HUDEP-2 (cell line): Measurements from ENCODE around the gene HGFAC.
"Not testable (repeated sequence)": the region's sequence is repeated elsewhere in the genome, so short reads cannot be mapped to it uniquely, and the experiment has no call there.

Source experiments
- DNase-seq, 76 experiments: peaks; one replicate each; lab custom pipeline; 2025; ENCODE audit not compliant: unreplicated experiment in 76 of 76; lab: John Stamatoyannopoulos, UW

Gene HGFAC

GRCh38 chr4:3410401-3411135, 31.2 kb upstream of the HGFAC start:
- no peak for DNase-seq

DNA sequence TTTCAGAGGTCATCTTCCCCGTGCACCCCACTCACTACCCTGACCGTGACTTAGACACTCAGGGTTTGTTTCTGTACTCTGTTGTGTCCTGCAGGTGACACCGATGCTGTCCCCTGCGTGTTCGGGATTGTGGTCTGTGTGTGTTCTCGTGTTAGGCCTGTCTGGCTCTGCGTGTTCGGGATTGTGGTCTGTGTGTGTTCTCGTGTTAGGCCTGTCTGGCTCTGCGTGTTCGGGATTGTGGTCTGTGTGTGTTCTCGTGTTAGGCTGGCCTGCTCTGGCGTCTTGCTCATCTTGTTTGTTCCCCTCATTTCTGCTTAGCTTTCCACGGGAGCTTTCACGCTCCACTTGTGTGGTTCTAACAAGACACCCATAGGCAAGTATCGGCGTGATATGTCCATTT, 30.6 kb upstream of the HGFAC start:
- not testable (repeated sequence) for DNase-seq

DNA sequence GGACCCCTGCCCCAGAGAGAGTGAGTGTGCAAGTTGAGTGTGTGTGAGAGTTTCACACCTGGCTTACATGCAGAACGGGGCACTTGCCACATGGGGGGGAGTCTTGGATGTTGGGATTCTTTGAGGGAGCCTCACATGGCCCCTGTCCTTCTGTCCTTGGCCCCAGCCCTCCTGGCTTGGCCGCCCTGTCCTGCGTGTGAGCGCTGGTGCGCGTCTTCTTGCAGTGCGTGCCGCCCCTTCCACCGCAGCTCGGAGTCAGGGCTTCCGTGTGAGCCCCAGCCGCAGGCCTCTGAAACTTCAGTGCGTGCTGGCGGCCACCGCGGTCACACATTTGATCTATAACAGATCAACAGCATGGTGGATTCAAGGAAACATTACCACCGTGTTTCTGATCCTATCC, 30.1 kb upstream of the HGFAC start:
- DNase-seq, result no peak

DNA sequence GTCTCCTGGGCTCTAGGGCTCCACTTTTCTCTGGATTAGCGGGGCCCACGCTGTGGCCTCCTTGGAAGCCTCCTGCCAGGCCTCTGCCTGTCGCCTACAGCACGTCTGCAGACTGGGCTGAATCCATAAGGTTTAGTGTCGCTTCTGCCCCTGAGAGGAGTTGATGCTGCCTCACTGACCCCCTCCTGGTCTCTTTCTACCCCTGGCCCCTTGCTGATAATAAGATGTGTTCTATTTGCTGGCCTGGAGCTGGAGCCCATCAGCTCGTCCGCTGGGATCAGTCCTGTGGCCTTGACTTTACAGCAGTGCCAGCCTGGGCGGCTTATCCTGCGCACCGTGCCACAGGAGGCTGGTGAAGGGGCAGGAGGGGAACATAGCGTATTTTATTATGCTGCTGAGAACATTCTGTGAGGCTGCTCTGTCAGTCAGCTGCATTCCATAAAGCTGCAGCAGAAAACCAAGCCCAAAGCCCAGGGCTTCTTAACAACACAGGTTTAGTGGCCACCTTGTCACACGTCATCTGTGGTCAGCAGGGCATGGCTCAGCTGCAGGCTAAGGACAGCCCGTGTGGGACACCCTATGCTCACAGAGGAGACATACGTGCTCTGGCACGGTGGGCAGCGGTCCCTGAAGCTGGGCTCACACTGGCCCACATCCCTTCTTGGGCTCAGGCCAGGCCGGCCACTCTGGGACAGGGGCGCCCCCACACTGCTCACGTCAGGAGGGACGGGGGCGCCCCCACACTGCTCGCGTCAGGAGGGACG, 29.3 kb upstream of the HGFAC start:
- no peak for DNase-seq

GRCh38 chr4:3413217-3413671, 28.5 kb upstream of the HGFAC start:
- no peak for DNase-seq

- DNase-seq, result no peak
Measured at GRCh38 chr4:3413675-3414420, 27.9 kb upstream of the HGFAC start.

DNA sequence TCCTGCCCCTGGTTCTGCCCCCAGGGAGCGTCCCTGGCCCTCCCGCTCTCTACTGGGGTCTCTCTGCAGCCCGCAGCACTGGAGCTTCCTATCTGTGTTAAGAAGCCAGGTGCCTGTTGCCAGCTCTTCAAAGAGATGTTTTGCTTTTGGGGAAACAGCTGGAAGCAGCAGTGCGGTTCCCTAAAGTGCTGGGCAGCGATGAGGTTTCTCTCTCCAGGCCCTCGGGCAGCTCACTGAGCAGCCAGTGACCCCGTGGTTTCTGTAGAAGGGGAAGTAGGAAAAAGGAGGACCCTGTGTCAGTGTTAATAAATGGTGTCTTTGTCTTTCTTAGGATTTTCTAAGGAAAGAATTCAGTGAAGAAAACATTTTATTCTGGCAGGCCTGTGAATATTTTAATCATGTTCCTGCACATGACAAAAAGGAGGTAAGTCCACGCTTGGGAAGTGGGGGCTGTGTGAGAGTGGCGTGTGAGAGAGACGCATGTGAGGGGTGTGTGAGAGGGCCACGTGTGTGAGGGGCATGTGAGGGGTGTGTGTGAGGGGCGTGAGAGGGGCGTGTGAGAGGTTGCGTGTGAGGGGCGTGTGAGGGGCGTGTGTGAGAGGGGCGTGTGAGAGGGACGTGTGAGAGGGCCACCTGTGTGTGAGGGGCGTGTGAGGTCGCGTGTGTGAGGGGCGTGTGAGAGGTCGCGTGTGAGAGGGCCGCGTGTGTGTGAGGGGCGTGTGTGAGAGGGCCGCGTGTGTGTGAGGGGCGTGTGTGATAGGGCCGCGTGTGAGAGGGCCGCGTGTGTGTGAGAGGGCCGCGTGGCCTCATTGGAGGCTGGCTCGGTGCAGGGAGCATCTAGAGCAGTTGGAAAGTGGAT, 27.1 kb upstream of the HGFAC start:
- DNase-seq, result no peak

DNA sequence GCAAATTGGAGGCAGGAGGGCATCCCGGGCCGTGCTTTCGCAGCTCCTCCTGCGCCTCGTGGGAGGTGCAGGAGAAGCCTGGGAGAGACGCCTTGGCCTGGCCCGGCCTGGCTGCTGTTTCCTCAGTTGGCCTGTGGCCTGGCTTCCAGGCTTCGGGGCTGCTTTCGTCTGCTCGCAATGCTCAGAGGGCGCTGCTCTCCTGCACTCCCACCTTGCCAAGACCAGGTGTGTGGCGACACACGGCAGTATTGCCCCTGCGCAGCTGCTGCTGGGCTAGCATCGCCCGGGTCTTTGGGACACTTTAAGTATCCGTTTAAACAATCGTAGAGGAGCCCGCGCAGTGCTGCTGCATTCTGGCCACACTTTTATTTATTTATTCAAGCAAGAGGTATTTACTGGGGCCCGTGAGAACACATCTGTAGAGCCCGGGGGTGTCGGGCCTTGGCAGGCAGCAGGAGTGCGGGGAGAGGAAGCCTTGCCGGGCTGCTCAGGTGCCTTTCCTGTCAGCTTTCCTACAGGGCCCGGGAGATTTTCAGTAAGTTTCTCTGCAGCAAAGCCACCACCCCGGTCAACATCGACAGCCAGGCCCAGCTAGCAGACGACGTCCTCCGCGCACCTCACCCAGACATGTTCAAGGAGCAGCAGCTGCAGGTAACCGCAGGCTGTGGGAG, 26.2 kb upstream of the HGFAC start:
- DNase-seq, result no peak

DNA sequence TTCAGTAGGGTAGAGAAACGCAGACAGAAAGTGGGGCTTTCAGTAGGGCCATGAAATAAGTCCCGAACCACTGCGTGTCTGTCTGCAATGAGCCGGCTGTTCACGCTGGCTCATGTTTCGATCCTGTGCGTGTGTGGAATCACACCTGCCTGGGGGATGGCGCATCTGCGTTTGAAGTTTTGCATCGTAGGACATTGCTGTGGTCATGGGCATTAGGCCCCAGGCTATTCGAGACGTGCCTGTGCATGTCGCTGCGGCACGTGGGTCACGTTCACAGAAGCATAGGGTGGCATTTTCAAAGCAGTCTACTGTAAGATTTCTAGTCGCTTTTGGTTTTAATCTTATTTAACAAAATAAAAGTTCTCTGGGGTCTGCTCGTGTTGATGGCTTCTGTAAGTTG, 25.5 kb upstream of the HGFAC start:
- no peak for DNase-seq

- DNase-seq, result no peak
Measured at GRCh38 chr4:3416821-3417221, 24.9 kb upstream of the HGFAC start.

GRCh38 chr4:3417448-3417847, 24.3 kb upstream of the HGFAC start:
- no peak for DNase-seq

- peak in 4 of 76 experiments; percentile 2 to 9 (median 4) for DNase-seq
Measured at GRCh38 chr4:3418029-3418762, 23.6 kb upstream of the HGFAC start.

- DNase-seq, result no peak
Measured at GRCh38 chr4:3419836-3420605, 21.7 kb upstream of the HGFAC start.

- DNase-seq, result no peak
Measured at GRCh38 chr4:3420606-3420955, 21.2 kb upstream of the HGFAC start.

- DNase-seq, result no peak
Measured at GRCh38 chr4:3420956-3421355, 20.8 kb upstream of the HGFAC start.

DNA sequence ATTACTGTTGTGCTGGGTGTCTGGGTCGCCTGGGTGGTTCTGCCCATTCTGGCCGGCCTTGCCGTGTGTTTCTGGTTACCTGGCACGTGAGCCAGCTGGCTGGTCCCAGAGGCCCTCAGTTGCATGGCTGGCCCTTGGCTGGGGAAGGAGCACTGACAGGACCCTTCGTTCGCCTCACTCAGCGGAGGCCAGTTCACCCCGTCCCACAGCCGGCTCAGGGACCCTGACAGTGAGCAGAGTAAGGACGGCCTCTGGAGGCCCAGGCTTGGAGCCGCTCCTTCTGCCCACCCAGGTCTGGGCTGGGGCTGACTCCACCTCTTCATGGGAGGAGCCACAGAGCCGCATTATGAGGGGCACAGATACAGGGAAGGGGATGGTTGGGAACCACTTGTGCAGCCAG, 20.3 kb upstream of the HGFAC start:
- DNase-seq, result no peak

DNA sequence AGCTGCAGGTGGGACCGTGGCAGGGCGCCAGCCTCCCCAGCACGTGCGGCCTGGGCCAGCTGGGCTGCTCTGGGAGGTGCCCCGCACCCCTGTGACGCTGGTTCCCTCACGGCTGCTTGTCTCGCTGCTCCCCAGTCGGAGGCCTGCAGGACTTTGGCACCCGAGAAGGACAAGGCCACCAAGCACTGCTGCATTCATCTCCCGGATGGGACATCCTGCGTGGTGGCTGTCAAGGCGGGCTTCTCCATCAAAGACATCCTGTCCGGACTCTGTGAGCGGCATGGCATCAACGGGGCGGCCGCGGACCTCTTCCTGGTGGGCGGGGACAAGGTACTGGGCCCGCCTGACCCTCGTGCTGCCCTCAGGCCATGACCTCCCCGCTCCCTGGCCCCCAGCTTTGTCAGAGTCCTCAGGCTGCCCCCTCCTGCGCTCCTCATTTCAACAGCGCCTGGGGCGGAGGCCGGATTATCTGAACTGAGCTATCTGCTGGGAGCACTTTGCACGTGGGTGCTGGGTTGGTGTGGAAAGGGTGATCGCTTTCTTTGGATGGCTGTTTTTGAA, 19.4 kb upstream of the HGFAC start:
- no peak for DNase-seq

DNA sequence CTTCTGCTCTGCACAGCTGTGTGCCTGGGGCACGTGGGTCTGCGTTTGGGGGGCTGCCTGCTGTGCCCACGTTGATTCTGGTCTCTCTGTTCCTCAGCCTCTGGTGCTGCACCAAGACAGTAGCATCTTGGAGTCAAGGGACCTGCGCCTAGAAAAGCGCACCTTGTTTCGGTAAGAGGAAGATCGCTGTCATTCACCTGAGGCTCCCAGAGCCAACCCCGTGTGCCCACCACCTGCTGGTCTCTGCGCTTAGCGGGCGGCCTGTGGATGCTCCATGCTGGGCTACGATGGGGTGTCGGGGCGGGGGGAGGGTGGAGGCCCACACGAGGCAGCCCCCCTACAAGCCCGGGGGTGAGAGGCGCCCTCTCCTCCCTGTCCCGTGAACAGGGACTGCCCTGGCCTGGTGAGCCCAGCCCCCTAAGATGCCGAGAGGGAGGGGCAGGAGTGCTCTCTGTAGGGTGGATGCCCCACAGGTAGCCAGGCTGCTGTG, 18.9 kb upstream of the HGFAC start:
- DNase-seq, result no peak
